Ishikawa (cell line): ENCODE data around the gene SLC8A1.

Experiments
- CEBPB ChIP-seq: IDR thresholded peaks from 2 replicates; pipeline ENCODE4 v1.6.1; 2012
- CREB1 ChIP-seq: IDR thresholded peaks from 2 replicates; pipeline ENCODE4 v1.6.1; 2012; ENCODE audit warnings: low read depth
- EGR1 ChIP-seq: IDR thresholded peaks from 2 replicates; pipeline ENCODE4 v1.6.1; 2012
- EP300 ChIP-seq: IDR thresholded peaks from 2 replicates; pipeline ENCODE4 v1.6.1; 2012; ENCODE audit warnings: borderline replicate concordance
- FOXM1 ChIP-seq: IDR thresholded peaks from 2 replicates; pipeline ENCODE4 v1.6.1; 2012; ENCODE audit warnings: low read depth, borderline replicate concordance
- NFIC ChIP-seq: IDR thresholded peaks from 2 replicates; pipeline ENCODE4 v1.6.1; 2012
- RAD21 ChIP-seq: IDR thresholded peaks from 2 replicates; pipeline ENCODE4 v1.6.1; 2012; ENCODE audit warnings: low read depth
- TAF1 ChIP-seq: IDR thresholded peaks from 2 replicates; pipeline ENCODE4 v1.6.1; 2012; ENCODE audit warnings: low read depth, mild to moderate bottlenecking
- TCF12 ChIP-seq: IDR thresholded peaks from 2 replicates; pipeline ENCODE4 v1.6.1; 2012; ENCODE audit warnings: low read depth
- TEAD4 ChIP-seq: IDR thresholded peaks from 2 replicates; pipeline ENCODE4 v1.6.1; 2012
- USF1 ChIP-seq: IDR thresholded peaks from 2 replicates; pipeline ENCODE4 v1.6.1; 2012
- YY1 ChIP-seq: IDR thresholded peaks from 2 replicates; pipeline ENCODE4 v1.6.1; 2012; ENCODE audit warnings: low read depth
- ZBTB7A ChIP-seq: IDR thresholded peaks from 2 replicates; pipeline ENCODE4 v1.6.1; 2012; ENCODE audit warnings: low read depth
- TF ChIP-seq, protein P1 (sequence below): IDR thresholded peaks from 2 replicates; pipeline ENCODE4 v1.6.1; 2012
- TF ChIP-seq, protein P2 (sequence below): IDR thresholded peaks from 2 replicates; pipeline ENCODE4 v1.6.1; 2012; ENCODE audit warnings: low read depth, mild to moderate bottlenecking

The SLC8A1 gene

DNA sequence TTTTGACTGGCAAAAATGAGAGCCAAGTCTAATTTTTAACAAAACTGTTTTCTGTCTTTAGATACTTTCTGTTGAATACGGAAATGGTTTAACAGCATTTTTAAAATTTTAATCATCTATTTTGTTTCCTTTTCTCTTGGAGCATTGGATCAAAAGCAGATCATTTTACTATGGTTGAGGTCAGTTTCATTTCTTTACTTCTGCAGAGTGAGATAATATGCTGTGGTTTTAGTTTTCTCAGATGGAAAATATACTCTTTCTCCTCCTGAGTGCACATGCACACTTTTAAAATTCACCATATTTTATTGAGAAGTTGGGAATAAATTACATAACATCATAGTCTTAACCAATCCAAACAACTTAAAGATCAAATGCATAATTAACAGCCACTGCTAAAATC, 283.3 kb downstream of the SLC8A1 start:
- no peak for TF ChIP-seq CEBPB

GRCh38 chr2:40168032-40168431, 283.9 kb downstream of the SLC8A1 start:
- TF ChIP-seq CREB1 (no peak), NFIC (no peak), ZBTB7A (no peak), TAF1 (no peak)

DNA sequence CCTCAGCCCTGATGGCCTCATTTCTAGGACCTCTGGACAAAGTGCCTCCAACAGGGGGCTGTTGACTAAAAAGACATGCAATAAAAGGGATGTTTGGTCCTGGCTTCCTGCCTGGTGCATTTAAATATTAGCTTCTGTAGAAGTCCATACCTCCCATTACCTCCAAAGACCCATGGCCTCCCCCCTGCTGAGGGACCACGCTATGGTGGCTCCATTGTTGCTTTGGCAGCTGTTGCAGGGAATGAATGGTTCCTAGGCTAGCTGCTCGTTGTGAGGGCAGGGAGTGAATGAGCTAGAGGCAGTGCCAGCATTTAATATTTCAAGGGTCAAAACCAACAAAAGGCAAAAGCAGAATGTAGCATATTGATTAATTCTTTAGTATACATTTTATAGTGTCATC, 285.9 kb downstream of the SLC8A1 start:
- TF ChIP-seq CREB1 (no peak), USF1 (no peak), TCF12 (no peak), RAD21 (no peak), CEBPB (no peak), EP300 (no peak), EGR1 (no peak), TAF1 (no peak), FOXM1 (no peak), NFIC (no peak), YY1 (no peak), ZBTB7A (no peak), TEAD4 (no peak)
- TF ChIP-seq, protein P1, sequence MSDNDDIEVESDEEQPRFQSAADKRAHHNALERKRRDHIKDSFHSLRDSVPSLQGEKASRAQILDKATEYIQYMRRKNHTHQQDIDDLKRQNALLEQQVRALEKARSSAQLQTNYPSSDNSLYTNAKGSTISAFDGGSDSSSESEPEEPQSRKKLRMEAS, result no peak
- TF ChIP-seq, protein P2, sequence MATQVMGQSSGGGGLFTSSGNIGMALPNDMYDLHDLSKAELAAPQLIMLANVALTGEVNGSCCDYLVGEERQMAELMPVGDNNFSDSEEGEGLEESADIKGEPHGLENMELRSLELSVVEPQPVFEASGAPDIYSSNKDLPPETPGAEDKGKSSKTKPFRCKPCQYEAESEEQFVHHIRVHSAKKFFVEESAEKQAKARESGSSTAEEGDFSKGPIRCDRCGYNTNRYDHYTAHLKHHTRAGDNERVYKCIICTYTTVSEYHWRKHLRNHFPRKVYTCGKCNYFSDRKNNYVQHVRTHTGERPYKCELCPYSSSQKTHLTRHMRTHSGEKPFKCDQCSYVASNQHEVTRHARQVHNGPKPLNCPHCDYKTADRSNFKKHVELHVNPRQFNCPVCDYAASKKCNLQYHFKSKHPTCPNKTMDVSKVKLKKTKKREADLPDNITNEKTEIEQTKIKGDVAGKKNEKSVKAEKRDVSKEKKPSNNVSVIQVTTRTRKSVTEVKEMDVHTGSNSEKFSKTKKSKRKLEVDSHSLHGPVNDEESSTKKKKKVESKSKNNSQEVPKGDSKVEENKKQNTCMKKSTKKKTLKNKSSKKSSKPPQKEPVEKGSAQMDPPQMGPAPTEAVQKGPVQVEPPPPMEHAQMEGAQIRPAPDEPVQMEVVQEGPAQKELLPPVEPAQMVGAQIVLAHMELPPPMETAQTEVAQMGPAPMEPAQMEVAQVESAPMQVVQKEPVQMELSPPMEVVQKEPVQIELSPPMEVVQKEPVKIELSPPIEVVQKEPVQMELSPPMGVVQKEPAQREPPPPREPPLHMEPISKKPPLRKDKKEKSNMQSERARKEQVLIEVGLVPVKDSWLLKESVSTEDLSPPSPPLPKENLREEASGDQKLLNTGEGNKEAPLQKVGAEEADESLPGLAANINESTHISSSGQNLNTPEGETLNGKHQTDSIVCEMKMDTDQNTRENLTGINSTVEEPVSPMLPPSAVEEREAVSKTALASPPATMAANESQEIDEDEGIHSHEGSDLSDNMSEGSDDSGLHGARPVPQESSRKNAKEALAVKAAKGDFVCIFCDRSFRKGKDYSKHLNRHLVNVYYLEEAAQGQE, result no peak

GRCh38 chr2:40165509-40165844, 286.4 kb downstream of the SLC8A1 start:
- TF ChIP-seq FOXM1 (no peak), USF1 (no peak), ZBTB7A (no peak), NFIC (no peak), CREB1 (no peak), CEBPB (no peak)
- TF ChIP-seq, protein P2, result no peak

DNA sequence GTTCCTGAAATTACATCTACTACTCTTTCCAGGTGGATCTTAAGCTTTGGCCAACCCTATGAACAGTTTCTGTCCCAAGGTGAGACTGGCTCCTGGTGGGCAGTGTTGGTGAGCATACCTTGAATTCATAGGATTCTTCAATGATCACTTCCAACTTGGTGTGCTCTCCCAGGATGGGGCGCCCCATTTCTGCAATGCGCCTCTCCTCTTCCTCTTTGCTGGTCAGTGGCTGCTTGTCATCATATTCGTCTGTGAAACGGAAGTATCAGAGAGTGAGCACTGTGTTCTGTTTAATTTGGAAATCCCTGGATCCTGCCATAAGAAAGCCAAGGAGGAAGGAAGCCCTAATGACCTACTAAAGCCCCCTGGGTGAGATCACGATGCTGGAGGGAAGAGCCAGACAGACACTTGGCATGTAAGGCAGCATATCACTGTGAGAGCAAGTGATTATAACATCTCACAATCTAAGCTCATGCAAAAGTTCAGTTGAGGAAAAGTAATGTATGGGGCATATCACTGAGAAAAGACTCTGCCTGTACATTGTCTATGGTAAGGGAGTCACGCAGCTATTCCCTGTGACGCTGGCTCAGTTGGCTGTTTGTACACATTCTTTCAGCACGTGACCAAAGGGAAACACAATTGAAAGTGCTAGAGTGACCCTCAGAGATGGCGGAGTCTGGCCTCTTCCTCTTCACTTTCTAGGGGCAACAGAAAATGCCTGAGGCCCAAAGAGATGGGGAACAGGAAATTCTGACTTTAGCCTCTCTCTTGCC, 287.0 kb downstream of the SLC8A1 start:
- TF ChIP-seq CREB1, result no peak
- TF ChIP-seq, protein P2, result no peak

- TF ChIP-seq CEBPB (no peak), TEAD4 (no peak), USF1 (no peak), CREB1 (no peak), YY1 (no peak)
- TF ChIP-seq, protein P2, result no peak
These were observed 289.9 kb downstream of the SLC8A1 start for GRCh38 chr2:40161986-40162385.
